GM21737 (cell line): ENCODE data around the gene CELA1.
A peak's percentile ranks its signal among the peaks of the same experiment; 100 is the strongest.

ENCODE experiments used
- ATAC-seq: cut with Tn5 transposase; IDR thresholded peaks from one replicate; pipeline ENCODE4 v1.9.1; 2021; ENCODE audit warnings: mild to moderate bottlenecking, moderate library complexity; ENCODE audit not compliant: unreplicated experiment

Gene CELA1

DNA sequence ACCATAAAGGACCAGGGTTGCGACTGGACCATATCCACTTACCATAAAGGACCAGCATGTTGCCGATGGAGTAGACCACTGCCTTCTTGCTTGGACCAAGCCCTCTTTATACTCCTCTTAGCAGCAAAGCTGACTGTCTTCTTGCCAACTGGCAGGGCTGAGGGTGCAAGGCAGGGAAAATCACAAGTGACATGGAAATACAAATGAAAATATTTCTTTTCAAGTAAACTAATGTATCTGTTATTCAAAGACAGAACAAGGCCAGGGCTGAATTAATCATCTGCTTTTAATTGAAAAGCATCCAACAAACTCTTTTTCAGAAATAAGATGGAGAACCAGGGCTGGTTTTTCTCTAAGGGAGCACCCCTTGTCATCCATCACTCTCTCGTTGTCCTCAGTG lies at the start of gene CELA1:
CELA1 (minus strand) TSS at position 99 of the 400 bp plus-strand sequence; CDS start at position 58, 41 bp downstream.
- no peak for ATAC-seq

DNA sequence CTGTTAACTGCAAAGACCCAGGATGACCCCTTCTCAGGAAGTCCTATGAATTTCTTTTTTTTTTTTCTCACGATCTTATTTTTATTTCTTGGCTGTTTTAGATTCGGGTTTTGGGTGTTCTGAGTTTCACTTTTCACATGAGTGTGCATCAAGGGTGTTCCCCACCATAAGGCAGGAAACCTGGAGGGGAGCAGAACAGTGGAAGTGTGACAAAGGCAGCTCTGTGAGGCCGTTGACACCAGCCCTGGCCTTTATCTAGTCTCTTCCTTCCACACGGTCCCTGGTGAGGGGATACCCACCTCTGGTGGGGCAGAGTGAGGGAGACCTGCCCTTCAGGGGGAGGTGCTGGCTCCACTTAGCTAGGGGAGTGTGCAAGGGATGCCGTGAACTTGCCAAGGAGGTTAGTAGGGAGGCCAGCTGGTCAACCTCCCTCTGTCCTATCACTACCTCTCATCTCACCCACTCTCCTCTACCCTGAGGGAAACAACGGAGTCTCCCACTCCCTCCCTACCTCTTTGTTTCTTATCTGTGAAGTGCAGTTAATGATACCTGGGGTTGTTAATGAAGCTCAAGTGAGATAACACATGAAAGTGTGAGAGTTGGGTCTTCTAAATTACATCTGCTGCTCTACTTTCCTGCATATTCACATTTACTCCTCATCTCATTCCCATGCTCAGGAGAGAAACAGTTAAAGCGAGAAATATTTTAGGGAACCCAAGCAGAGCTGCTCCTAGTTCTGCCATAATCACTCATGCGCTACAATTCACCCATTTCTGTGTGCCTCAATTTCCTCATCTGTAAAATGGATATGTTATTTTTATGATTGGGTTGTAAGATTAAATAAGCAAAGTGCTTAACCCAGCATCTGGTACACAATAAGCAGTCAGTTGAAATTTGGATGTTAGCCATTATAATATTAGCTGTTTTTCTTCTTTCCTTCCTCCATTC lies 49.1 kb upstream of the CELA1 start:
- ATAC-seq = peak; percentile 39

GRCh38 chr12:51393676-51394545 lies 47.4 kb upstream of the CELA1 start:
- ATAC-seq = no peak

DNA sequence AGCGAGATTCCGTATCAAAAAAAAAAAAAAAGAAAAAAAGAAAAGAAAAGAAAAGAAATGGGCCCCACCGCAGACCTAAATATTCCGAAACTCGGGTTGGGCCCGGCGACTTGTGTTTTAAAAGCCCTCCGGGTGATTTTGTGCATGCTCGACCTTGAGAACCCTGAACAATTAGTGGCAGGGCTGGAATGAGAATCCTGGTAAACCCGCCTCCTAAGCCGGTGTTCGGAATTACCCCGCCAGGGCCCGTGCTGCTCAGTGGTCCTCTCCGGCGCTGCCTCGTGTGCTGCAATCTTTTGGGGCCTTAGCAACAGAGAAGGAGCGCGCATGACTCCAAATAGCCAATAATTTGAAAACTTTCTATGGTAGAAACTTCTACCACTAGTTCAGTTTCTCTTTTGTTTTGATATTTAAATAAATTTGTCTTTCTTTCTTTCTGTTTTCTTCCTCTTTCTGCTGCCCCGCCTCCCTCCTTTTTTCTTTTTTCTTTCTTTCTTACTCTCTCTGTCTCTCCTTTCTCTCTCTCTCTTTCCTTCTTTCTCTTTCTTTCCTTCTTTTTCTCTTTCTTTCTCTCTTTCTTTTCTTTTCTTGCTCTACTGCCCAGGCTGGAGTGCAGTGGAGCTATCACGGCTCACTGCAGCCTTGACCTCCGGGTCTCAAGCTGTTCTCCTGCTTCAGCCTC lies 46.2 kb upstream of the CELA1 start:
- no peak for ATAC-seq

GRCh38 chr12:51391283-51392123 lies 45.0 kb upstream of the CELA1 start, which contains the start of gene GALNT6:
Gene GALNT6, minus strand, starts transcription at chr12:51391406. Its CDS starts 11,625 bp downstream, at chr12:51379781.
- peak; percentile 39 for ATAC-seq

DNA sequence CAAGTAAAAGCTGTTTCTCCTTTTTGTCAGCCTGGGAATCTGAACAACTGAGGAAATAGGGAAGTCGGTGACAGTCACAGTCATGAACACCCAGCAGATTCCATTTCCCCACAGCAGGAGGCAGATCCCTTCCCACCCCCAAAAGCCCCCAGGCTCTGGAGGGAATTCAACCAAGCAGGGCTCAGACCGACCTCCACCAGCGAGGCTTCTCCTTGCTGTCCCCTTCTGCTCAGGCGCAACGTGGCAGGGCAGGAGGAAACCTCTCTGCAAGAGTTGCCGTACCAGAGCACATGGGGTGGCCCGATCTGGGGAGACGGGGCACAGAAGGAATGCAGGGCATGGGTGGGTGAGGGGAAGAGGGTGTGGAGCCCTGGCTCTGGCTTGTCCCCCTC lies 44.4 kb upstream of the CELA1 start:
- peak; percentile 5 for ATAC-seq

DNA sequence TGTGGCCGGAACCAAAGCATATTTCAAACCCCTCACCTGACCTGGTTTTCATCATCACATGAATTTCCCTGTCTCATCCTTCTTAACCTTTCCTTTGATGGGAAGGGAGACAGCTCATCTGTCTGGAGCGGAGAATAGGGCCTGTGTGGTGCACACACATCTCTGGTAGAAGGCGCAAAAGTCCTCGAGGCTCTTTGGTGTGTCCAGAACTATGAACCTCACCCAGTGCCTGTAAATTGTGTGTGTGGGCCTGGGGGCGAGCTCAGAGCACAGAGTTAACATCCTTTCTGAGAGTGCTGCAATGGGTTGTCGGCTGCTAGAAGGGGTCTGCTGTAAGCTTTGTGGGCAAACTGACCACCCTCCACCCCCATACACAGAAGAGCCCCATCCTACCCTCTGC lies 44.0 kb upstream of the CELA1 start:
- no peak for ATAC-seq

- no peak for ATAC-seq
Measured at GRCh38 chr12:51389302-51389999, 43.0 kb upstream of the CELA1 start.

DNA sequence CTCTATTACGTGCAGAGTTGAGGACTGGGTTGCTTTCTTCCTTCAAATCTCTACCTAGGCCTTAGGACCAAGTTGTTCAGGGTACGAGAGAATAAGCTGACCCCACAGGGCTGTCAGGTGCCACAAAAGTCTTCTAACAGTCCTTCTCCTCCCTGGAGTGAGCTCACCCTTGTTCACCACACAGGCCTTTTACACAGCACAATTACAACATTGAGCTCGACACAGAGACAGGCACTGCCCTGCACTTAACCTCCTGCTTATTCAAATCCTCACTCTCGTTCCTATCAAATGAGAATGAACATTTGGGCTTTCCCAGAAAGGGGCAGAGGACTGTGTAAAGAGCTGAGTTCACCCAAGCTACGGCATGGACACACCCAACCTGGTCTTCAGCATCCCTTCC lies 42.4 kb upstream of the CELA1 start:
- no peak for ATAC-seq

DNA sequence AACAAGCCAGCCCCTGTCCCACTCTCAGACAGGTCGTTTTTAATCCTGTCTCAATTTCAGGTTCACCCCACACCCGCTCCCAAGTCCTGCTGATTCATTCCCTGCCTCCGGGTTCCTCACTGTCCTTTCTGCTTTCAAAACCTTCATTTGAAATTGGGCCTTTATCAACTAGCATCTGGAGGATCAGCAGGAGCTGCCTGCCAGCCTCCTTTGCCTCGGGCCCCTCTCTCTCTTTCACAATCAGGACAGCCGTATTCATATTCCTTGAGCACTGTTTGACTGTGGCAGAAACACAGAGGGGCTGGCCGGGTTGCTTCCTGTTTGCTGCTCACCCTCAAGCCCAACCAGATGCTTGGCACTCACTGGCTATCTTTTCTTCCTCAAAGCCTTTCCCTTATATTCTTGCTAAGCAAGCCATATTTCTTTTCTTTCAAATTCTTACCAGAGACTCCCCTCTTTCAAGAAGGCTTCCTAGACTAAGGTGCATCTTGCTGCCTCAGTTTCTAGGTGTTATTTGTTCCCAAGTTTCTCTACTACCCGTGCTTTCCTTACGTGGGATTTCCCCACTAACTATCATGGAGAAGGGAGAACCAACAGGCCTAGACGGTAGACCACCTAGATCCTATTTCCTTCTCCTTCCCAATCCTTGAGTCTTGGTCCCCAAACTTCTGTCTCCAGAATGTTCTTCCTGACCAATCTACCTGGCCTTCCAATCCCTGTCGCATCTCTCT lies 41.8 kb upstream of the CELA1 start:
- ATAC-seq = no peak

- ATAC-seq = no peak
Measured at GRCh38 chr12:51386351-51386750, 39.9 kb upstream of the CELA1 start.

DNA sequence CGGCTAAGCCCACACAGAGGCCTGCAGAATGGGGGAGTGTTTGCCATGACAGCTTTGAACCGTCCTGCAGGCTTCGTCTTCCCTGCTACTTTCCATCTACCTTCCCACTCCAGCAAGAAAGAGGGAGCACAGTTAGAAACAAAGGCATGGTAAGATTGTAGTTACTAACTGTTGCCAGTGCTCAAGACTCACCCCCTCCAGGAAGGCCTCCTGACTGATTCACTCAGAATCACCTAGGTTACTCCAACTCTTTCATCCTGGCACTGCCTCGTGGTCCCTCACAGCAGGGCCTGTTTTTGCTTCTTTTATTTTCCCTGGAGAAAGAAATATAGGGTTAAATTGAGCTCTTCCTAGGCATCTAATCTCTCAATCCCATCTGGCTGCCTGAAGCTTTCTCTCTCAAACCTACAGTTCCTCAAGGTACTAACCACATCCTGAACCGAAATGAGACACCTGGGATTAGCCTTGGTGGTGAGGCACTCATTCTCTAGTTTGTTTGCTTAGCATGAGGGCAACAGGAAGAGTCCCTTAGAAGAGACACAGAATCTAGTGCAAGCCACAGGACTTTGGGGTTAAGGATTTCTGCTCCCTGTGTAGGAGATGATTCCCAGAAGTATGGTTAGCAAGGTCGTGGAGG lies 36.9 kb upstream of the CELA1 start:
- ATAC-seq = no peak

DNA sequence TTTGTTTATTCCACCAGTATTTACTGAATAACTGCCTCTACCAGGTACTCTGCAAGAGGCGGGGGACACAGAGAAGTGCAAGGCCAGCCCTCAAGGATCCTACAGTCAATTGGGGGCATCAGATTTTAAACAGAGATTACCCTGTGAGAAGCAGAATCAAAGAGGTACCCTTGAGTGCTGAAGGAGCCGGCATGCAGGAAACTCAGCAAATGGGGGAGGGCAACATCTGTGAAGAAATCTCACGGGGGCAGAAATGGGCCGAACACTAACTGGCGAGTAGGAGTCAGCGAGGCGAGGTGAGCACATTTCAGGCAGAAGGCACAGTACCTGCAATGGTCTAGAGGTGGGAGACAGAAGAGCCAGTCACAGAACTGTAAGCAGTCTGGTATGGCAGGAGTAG lies 35.7 kb upstream of the CELA1 start:
- no peak for ATAC-seq

DNA sequence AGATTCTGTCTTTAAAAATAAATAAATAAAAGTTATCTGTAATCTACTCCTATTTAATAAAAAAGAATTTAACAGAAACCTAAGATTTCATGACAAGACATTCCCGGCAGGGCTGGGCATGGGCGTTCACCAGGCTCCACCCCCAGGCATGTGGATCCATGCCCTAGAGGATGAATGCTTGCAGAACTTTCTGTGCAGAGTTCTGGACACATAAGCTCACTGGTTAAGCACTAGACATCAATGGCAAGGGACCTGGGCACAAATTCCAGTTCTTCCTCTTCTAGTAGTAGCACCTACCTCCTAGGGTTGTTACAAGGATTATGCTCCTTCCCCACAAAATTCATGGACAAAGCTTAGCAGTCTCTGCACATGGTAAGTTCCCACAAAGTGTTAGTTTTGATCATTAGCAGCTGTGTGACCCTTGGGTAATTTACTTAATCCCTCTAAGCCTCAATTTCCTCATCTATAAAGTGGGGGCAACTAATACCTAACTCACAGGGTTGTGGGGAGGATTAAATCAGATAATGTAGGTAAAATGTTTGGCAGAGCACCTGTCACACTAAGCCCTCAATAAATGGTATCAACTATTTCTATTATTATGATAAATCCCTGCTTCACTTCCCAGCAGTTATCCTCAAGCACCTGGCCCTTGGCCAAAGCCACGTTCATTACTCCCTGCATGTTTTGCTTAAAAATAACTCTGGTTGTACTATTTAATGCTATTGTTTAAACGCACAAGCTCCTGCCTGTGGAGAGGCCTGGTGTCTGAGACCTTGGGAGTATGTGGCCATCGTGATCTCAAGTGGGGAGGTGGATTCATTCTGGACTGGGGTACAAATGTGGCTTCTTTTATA lies 35.0 kb upstream of the CELA1 start:
- no peak for ATAC-seq

- ATAC-seq = no peak
Measured at GRCh38 chr12:51379571-51379970, 33.1 kb upstream of the CELA1 start.

- ATAC-seq = no peak
Measured at GRCh38 chr12:51378749-51379148, 32.3 kb upstream of the CELA1 start.
